ENCODE data around the gene ZNF860. TPM values are rescaled to one million over a fixed set of nuclear protein-coding genes. Genes with fewer than 3 reads are reported as not detected.

ZNF860 gene
- total RNA-seq, 1 experiment from 2014 or later: 0.34 TPM

Other genes starting within 250 kb of the ZNF860 start
- gene OSBPL10, start 488 bp upstream of the ZNF860 start, total RNA-seq (2014; rRNA removed; shearing (Covaris generic)): 4.8 and 14.0 TPM in 2 replicates
- gene GPD1L, start 124.9 kb downstream of the ZNF860 start, total RNA-seq (2014; rRNA removed; shearing (Covaris generic)): 6.7 and 6.8 TPM in 2 replicates